GM23248 (cell line): ENCODE results near the gene PRSS16.
A peak's percentile ranks its signal among the peaks of the same experiment; 100 is the strongest.

ENCODE experiments used
- EZH2 ChIP-seq: fragments of 200-600 bp; sonication (generic); IDR thresholded peaks from 2 replicates; pipeline ENCODE4 v1.6.1; 2018; ENCODE audit warnings: antibody characterized with exemption, mild to moderate bottlenecking; ENCODE audit not compliant: insufficient read depth, poor library complexity, severe bottlenecking
- EZH2phosphoT487 ChIP-seq: fragments of 200-600 bp; sonication (generic); IDR thresholded peaks from 2 replicates; pipeline ENCODE4 v1.6.1; 2018; ENCODE audit warnings: antibody characterized with exemption, moderate library complexity, mild to moderate bottlenecking, low read depth; ENCODE audit not compliant: insufficient read depth

DNA sequence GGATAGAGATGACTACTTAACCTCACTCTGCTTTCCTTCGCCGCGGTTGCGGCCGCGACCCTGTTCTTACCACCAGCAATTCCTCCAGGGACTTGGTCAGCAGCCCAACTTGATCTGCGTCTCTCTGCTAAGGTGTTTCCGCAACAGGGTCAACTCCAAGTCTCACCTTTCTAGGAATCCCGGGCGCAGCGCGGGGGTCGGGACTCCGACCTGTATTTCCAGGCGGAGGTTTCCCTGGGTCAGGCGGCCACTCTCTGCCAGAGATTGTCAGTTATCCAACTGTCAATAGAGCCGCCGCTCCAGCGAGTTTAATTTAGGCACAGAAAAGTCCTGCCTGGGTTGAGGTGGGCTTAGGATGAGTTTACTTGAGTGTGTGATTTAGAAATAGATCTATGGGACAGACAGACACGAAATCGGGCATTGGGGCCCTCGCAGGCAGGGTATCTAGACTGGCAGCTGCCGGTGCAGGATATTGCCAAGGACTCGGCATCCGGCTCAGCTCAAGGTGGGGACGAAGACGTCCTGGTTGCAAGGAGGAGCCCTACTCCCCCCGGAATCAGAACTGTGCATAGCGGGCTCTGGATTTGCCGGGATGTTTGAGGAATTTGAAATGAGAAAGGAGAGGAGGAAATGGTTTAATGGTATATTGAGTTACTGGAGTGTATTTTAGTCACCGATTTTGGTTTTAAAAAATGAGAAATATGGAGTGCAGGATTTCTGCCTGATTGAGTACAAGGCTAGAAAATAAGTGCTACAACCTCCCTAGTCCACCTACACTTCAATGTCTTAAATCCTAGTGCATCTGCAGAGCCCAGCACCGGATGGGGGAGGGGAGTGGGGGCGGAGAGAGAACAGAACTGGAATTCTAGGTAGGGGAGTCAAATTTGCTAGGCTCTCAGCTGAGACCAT lies 40.9 kb downstream of the PRSS16 start:
- TF ChIP-seq EZH2 (peak; percentile 86), EZH2phosphoT487 (0 out of 2 replicates have a peak, but pooled peaks have one; percentile 22)
